ENCODE data around the gene HUNK. TPM values are rescaled to one million over a fixed set of nuclear protein-coding genes. Genes with fewer than 3 reads are reported as not detected.

The HUNK gene
- total RNA-seq, 4 donors from 2014 or later: 0.22 to 1.2 (median 0.36) TPM

DNA sequence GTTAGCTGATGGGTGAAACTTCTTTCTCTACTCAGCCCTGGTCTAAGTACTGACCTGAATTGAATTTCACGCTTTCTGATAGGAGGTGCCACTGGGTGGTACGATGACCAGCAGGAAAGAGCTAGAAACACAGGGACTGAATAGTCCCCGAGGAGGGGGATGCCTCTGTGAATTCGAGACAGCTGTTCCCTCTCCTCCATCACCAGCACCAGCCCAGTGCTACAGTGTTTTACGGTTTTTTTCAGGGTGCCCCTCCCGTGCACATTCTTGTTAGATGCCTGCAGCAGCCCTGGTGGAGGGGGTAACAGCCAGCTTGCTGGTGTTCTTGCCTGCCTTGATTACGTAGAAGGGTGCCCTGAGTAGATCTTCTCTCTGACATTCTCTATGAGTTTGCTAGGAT, 7.1 kb downstream of the HUNK start:
- Histone ChIP-seq H3K4me1 (peaks cover 0 to 7% of the 10 kb centered on the region in 2 donors), H3K4me3 (replicated peaks in 1 of 3) (no peak overlapping the region), H3K27me3 (no peaks in the 10 kb centered on the region), H3K9me3 (no peaks in the 10 kb centered on the region), H3K27ac (no peak overlapping the region), H3K36me3 (no peaks in the 10 kb centered on the region)
- TF ChIP-seq POLR2A (IDR thresholded peaks at IDR 0.05): no peak
- TF ChIP-seq, protein P1, sequence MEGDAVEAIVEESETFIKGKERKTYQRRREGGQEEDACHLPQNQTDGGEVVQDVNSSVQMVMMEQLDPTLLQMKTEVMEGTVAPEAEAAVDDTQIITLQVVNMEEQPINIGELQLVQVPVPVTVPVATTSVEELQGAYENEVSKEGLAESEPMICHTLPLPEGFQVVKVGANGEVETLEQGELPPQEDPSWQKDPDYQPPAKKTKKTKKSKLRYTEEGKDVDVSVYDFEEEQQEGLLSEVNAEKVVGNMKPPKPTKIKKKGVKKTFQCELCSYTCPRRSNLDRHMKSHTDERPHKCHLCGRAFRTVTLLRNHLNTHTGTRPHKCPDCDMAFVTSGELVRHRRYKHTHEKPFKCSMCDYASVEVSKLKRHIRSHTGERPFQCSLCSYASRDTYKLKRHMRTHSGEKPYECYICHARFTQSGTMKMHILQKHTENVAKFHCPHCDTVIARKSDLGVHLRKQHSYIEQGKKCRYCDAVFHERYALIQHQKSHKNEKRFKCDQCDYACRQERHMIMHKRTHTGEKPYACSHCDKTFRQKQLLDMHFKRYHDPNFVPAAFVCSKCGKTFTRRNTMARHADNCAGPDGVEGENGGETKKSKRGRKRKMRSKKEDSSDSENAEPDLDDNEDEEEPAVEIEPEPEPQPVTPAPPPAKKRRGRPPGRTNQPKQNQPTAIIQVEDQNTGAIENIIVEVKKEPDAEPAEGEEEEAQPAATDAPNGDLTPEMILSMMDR (IDR thresholded peaks at IDR 0.05): no peak
- intact Hi-C loops (cut with DNase I): loop anchor here (10.0 kb wide), 1 partner anchor 95 kb away; no protein-coding TSS in a partner anchor
- WGBS, 2 donors: 80 to 86% methylated on average over 7 of the region's 7 CpGs
- DNase-seq: no peak

DNA sequence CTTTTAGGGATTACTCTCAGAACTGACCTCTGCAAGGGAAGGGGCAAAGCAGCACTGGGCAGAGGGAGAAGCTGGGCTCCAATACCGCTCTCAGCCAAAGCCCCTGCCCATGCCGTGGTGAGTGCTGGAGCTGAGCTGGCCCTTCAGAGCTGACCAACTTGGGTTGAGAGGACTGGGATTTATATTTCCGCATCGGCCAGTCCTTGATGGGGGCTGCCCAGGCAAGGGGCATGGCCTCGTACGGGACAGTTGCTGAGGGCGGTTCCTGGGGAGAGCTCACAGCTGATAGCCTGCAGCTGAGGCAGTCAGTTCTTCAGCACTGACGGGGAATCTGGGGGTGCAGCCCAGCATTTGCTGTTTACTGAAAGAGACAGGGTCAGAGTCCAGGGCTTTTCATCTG, 8.0 kb downstream of the HUNK start:
- H3K36me3 ChIP-seq: no peaks in the 10 kb centered on the region
- no peaks in the 10 kb centered on the region for H3K9me3 ChIP-seq
- no peak for DNase-seq
- no peaks in the 10 kb centered on the region for H3K27me3 ChIP-seq
- WGBS, 2 donors: 81 to 88% methylated on average over 6 to 8 of the region's 8 CpGs
- no peak overlapping the region for H3K4me3 ChIP-seq (replicated peaks in 1 of 3)
- intact Hi-C loops (cut with DNase I): no loop called here
- H3K27ac ChIP-seq: no peak overlapping the region
- H3K4me1 ChIP-seq: peaks cover 0 to 7% of the 10 kb centered on the region in 2 donors
- TF ChIP-seq POLR2A (IDR thresholded peaks at IDR 0.05): no peak
- TF ChIP-seq, protein P1 (IDR thresholded peaks at IDR 0.05): no peak

DNA sequence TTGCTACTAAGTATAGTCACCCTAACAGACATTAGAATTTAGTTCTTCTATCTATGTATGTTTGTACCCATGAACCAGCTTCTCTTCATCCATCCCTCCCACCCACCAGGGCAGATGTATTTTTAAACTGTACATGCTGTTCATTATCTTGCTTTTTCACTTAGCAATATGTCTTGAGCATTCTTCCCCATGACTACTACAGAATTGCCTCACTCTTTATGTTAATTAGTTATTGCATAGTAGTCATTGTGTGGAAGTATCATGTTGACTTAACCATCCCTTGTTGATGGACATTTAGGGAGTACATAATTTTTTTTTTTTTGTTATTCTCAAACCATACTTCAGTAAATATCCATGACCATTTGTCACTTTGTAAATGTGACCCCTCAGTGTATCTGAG, 9.9 kb downstream of the HUNK start:
- H3K36me3 ChIP-seq: no peaks in the 10 kb centered on the region
- peaks cover 0 to 7% of the 10 kb centered on the region in 2 donors for H3K4me1 ChIP-seq
- no peak overlapping the region for H3K27ac ChIP-seq
- no peaks in the 10 kb centered on the region for H3K27me3 ChIP-seq
- no peak overlapping the region for H3K4me3 ChIP-seq (replicated peaks in 1 of 3)
- intact Hi-C loops (cut with DNase I): no loop called here
- TF ChIP-seq POLR2A (IDR thresholded peaks at IDR 0.05): no peak
- TF ChIP-seq, protein P1 (IDR thresholded peaks at IDR 0.05): no peak
- no peak for DNase-seq
- no peaks in the 10 kb centered on the region for H3K9me3 ChIP-seq

DNA sequence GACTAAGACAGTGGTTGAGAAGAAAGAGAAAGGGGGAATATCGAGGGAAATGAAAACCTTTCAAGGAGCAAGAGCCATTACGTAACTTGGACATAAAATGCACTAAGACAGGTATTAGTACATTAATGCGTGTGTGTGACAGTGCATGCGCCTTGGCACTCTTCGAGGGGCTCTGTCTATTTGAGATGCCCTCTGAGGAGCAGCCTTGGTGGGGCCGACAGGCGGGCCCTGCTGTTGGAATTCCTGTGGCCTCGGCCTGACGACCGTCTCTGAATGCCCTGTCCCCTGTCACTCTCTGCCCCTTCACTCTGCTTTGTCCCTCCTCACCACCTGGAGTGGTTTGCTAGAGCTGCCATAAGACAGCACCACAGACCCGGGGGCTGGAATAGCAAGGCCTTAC, 12.3 kb downstream of the HUNK start:
- Histone ChIP-seq H3K4me1 (peaks cover 0 to 5% of the 10 kb centered on the region in 2 donors), H3K4me3 (replicated peaks in 1 of 3) (no peak overlapping the region), H3K27ac (no peak overlapping the region), H3K9me3 (no peaks in the 10 kb centered on the region), H3K27me3 (no peaks in the 10 kb centered on the region), H3K36me3 (no peaks in the 10 kb centered on the region)
- TF ChIP-seq, protein P1 (IDR thresholded peaks at IDR 0.05): no peak
- no peak for TF ChIP-seq POLR2A (IDR thresholded peaks at IDR 0.05)
- intact Hi-C loops (cut with DNase I): no loop called here
- DNase-seq: no peak
- 91 to 96% methylated on average over 11 of the region's 11 CpGs for WGBS, 2 donors

DNA sequence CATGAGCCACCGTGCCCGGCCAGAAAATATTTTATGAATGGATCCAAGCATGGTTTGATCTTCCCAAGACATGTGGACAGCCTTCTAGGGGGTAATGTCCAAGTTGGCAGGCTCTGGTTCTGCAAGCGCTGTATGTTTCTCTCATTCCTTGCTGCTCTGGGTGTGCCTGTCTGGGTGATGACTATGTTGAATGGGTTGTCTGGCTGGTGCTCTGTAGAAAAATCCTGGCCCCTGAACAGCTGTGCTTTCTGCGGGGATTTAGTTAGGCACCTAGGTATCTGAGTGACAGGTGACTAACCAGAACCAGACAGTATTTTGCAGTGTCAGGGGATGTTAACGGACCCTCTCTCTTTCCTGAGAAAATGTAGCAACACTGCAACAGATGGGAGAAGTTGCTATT, 14.1 kb downstream of the HUNK start:
- TF ChIP-seq, protein P1 (IDR thresholded peaks at IDR 0.05): no peak
- no peak for TF ChIP-seq POLR2A (IDR thresholded peaks at IDR 0.05)

More for the DNA sequence above, 14.1 kb downstream of the HUNK start:
- H3K36me3 ChIP-seq: no peaks in the 10 kb centered on the region
- no peaks in the 10 kb centered on the region for H3K9me3 ChIP-seq
- intact Hi-C loops (cut with DNase I): no loop called here
- no peaks in the 10 kb centered on the region for H3K27me3 ChIP-seq
- no peak overlapping the region for H3K4me3 ChIP-seq (replicated peaks in 1 of 3)
- peaks cover 0 to 5% of the 10 kb centered on the region in 2 donors for H3K4me1 ChIP-seq
- DNase-seq: no peak
- 79 to 99% methylated on average over 5 of the region's 5 CpGs for WGBS, 2 donors
- no peak overlapping the region for H3K27ac ChIP-seq
